Fibroblast of peridontal ligament (primary cell): ENCODE measurements around the gene SDR39U1.

ENCODE experiments used
- DNase-seq: peaks from one replicate; pipeline ENCODE4 v3.0.0-alpha.2; 2010; ENCODE audit errors: extremely low read depth

The SDR39U1 gene

DNA sequence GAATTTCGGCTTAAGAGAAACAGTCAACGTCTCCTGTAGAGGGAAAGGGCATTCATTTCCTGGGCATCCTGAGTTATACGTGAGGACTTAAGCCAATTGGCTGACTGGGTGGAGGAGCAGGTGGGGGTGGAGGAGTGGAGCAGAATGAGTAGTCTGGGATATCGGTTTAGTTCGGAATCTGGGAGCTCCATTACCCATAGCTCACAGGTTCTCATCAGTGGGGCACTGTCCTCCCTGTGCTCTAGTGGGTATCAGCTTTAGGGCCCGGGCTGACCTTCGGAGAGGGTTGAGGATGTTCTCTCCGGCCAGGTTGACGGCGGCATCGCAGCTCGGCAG lies 704 bp downstream of the SDR39U1 start:
- peak; percentile 49 for DNase-seq

DNA sequence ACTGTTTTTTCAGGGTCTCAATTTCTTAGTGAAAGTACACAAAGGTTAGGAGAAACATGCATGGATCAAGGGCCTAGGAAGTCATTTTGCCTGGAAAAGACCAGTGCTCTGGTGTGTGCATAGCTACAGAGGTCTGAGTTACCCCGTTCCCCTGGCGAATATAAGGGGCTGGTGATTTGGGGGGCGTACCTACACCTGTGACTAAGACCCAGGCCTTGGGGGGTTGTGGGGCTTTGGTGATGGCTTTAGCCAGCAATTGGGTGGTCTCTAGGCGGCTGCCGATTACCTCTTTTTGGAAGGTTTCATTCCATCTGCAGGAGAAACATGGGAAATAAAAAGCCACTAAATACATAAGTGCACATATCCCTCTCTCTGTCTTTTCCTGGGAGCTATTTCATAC lies 1.1 kb downstream of the SDR39U1 start:
- DNase-seq: no peak

GRCh38 chr14:24440606-24441399 lies 1.8 kb downstream of the SDR39U1 start:
- no peak for DNase-seq

- DNase-seq: no peak
Measured at GRCh38 chr14:24439830-24440605, 2.6 kb downstream of the SDR39U1 start.

GRCh38 chr14:24439257-24439656 lies 3.3 kb downstream of the SDR39U1 start:
- no peak for DNase-seq

- no peak for DNase-seq
Measured at GRCh38 chr14:24438223-24439097, 4.1 kb downstream of the SDR39U1 start.

- DNase-seq: no peak
Measured at GRCh38 chr14:24437736-24438067, 4.9 kb downstream of the SDR39U1 start.

DNA sequence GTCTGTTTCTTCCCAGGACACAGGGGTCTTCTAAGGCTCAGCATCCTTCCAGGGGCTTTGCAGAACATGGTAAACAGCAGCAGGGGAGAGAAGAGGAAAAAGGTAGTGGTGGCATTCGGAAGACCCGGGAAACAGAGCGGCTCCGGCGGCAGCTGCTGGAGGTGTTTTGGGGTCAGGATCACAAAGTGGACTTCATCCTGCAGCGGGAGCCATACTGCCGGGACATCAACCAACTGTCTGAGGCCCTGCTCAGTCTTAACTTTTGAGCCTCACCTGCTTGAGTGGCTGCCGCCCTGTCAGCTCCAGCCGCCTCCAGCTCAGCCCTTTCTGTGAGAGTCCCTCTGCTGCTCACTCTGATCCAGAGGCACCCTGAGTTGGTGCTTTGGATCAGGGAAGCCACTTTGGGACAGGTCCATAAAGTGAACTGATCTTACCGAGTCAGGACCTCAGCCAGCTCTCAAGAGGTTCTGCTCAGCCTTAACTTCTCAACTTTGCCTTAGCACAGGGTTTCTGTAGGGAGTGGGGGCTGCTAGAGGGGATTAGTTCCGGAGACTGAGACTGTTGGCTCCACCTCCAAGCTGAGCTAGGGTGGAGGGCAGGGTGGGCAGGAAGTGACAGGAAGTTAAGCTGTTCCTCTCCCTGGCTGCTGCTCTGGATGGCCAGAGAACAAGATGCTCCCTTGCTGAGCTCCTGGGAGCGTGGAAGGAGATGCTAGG lies 5.4 kb downstream of the SDR39U1 start:
- no peak for DNase-seq

DNA sequence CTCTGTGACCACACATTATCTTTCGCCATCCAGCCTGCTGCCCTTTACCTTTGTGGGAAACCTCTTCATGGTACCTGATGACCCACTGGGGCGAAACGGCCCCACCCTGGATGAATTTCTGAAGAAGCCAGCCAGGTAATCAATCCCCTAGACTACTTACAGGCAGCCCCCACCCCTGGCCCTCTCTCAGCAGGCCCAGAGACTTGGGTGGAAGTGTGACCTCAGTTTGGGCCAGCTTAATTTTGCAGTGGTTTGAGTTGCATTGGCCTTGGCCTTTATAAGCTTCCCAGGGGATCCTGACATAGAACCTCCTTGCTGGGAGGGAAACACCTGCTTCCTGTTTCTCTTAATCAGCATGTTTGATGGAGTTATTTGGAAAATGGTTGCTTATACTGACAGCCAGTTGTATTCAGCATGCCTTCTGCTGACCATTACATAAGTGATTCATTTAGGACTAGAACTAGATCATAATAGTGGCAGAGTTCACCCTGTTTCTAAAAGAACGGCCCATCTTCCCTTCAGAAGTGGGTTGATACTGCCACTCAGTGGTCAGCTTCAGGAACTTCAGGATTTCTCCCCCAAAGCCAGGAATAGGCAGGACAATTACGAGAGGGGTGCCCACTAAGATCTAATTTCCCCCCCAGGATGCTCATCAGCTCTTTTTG lies 6.1 kb downstream of the SDR39U1 start:
- peak; percentile 93 for DNase-seq

DNA sequence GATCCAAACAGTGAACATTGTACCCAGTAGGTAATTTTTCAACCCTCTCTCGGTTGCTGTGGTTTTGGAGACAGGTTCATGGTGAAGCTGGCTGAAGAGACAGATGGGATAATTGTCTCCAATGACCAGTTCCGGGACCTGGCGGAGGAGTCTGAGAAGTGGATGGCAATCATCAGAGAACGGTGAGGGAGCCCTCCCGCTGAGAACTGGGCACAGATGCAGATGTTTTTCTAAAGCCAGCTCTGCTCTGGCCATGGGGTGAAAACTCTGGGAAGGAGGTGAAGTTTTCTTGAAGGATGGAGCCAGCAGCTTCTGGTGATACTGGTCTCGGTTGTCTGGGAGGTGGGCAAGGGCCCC lies 6.6 kb downstream of the SDR39U1 start:
- DNase-seq: no peak

DNA sequence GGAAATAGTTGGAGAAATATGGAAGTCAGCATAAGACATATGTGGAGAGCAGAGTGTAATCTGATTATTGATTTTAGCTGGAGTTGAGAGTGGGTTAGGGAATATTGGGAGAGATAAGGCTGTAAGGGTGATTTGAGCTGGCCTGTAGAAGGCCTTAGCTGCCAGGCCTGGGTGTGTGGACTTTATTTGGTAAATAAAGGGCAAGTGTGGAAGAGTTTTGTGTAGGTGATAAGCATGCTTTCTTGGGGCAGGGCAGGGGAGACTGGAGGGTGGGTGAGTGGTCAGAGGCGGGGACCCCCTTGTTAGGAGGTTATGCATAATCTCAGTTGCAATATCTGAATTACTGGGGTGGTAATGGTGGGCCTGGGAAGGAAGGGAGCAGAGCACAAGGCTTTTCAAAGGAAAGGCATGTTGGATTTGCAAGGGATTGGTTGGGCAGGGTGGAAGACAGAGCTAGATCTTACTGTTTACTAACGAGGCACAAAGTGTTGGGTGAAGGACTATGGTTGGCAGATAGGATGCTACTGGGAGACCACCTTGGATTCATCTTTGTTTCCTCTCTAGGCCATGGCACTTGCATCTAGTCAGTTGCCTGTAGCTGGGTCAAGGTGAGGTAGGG lies 7.3 kb downstream of the SDR39U1 start:
- DNase-seq: no peak

GRCh38 chr14:24434676-24435075 lies 7.9 kb downstream of the SDR39U1 start:
- DNase-seq: no peak

GRCh38 chr14:24434036-24434435 lies 8.5 kb downstream of the SDR39U1 start:
- DNase-seq: no peak

DNA sequence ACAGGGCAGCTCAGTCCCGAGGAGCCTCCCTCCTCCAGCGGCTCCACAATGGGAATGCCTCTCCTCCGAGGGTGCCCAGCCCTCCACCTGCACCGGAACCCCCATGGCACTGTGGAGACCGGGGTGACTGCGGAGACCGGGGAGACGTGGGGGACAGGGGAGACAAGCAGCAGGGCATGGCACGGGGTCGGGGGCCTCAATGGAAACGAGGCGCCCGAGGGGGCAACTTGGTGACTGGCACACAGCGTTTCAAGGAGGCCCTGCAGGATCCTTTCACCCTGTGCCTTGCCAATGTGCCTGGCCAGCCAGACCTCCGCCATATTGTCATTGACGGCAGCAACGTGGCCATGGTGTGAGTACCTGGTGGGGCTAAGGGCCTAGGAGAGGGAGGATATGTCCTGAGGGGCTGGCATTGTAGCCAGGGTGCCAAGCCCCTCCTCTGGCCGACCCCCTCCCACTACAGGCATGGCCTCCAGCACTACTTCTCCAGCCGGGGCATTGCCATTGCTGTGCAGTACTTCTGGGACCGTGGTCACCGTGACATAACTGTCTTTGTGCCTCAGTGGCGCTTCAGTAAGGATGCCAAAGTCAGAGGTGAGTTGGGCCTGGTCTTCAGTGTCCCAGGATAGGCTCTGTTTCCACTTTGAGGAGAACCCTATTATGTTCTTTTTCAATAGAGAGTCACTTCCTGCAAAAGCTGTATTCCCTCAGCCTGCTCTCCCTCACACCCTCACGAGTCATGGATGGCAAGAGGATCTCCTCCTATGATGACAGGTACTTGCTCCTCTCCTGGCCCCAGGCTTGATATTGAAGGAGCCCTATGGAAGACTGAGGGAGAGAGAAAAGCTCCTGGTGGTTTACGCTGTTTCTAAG lies 10.1 kb downstream of the SDR39U1 start:
- no peak for DNase-seq

DNA sequence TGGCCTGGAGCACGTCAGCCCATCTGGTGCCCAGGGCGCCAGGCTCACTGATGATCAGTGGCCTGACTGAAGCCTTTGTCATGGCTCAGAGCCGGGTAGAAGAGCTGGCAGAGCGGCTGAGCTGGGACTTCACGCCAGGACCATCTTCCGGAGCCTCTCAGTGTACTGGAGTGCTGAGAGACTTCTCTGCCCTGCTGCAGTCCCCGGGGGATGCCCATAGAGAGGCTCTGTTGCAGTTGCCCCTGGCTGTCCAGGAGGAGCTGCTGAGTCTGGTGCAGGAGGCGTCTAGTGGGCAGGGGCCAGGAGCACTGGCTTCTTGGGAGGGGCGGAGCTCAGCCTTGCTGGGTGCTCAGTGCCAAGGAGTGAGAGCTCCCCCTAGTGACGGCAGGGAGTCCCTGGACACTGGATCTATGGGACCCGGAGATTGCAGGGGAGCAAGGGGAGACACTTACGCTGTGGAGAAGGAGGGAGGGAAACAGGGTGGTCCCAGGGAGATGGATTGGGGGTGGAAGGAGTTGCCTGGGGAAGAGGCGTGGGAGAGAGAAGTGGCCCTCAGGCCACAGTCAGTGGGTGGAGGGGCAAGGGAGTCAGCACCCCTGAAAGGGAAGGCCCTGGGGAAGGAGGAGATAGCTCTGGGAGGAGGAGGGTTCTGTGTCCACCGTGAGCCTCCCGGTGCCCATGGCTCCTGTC lies 10.9 kb downstream of the SDR39U1 start:
- peak; percentile 92 for DNase-seq

DNA sequence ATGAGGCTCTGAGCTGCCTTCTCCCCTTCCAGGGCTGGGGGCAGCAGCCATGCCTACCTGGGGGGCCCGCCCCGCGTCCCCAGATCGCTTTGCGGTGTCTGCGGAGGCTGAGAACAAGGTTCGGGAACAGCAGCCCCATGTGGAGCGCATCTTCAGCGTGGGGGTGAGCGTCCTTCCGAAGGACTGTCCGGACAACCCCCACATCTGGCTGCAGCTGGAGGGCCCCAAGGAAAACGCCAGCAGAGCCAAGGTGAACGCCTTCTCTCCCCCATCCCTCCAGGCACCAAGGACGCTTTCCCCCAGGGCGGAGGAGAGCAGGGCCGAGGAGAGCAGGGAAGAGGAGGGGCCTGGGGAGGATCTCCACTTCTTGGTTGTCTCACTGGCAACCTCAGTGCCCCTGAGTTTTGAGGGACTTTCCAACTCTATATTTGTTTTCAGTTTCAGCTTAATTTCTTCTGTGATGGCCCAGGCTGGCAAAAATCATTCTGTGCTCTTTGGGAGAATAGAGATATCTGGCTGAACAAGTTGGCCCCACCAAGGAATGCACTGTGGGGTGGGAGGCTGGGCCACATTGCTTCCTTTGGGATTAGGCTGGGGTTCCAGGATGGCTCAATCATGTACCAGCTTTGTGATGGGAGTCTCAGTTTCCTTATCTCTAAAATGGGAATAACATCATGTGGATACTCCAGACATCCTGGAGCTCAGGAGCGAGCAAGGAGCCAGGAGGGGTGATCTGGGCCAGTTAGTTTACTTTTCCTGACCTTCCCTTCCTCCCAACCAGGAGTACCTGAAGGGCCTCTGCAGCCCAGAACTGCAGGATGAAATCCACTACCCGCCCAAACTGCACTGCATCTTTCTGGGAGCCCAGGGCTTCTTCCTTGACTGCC lies 11.7 kb downstream of the SDR39U1 start:
- DNase-seq: peak; percentile 73

DNA sequence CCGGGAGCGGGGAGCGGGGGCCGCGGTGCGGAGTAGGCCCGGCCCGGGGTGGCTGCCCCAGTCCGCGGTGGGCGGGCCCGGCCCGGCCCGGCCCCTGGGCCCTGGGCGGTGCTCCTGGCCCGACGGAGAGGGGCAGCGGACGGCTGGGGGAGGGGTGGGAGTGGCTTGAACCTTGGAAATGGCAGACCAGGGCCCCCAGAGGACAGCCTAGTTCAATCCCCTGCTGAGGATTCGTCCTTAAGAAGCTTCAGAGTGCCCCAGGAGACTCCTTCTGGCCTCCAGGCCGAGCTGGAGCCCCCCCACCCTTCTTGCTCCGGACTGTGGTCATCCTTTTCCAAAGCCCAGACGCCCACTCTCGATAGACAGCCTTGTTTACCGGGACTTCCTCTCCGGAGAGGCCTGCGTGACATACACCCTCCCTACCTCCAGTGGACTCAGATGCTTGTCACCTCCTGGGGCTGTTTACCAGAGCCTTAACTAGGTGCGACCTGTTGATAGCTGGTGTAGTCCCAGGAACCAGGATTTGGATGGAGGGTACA lies 12.4 kb downstream of the SDR39U1 start:
- peak; percentile 72 for DNase-seq
